K562 (cell line): ENCODE results near the gene NXPH4. TPM values are rescaled to one million over a fixed set of nuclear protein-coding genes. Genes with fewer than 3 reads are reported as not detected.
A peak's percentile ranks its signal among the peaks of the same experiment; 100 is the strongest.

Source experiments
- MCM2 ChIP-seq: fragments of 450-650 bp; IDR thresholded peaks from 2 replicates; pipeline ENCODE4 v1.6.1; 2017; ENCODE audit warnings: low read depth, mild to moderate bottlenecking
- MYNN ChIP-seq, 2 experiments: sonication (generic); formaldehyde crosslinking in 1 of 2; IDR thresholded peaks; 2 replicates each; pipeline versions ENCODE4 v1.5.0 to v1.6.1; 2016 to 2020; ENCODE audit warnings: antibody characterized with exemption in 1 of 2, missing genetic modification reagents in 1 of 2
- PHF20 ChIP-seq: fragments of 450-650 bp; IDR thresholded peaks from 2 replicates; pipeline ENCODE4 v1.6.1; 2018; ENCODE audit not compliant: partially characterized antibody
- TFAP4 ChIP-seq: sonication (generic); formaldehyde crosslinking; IDR thresholded peaks from 2 replicates; pipeline ENCODE4 v1.8.0; 2022; ENCODE audit warnings: missing genetic modification reagents, mild to moderate bottlenecking, moderate library complexity, borderline replicate concordance
- ZNF318 ChIP-seq, 2 experiments: fragments of 450-650 bp; IDR thresholded peaks; 2 replicates each; pipeline ENCODE4 v1.6.1; 2016; ENCODE audit warnings: mild to moderate bottlenecking in 2 of 2, borderline replicate concordance in 1 of 2, low read depth in 1 of 2, moderate library complexity in 1 of 2
- polyA plus RNA-seq, 8 experiments: library from polyadenylated mRNA; depleted of rRNA in 4 of 8; stranded (reverse) in 5 of 8; unstranded in 3 of 8; fragments of >200 nt; fragmentation: Nextera tagmentation in 2 of 8; fragmentation: Illumina TruSeq in 1 of 8; extraction: Ambion mirVana in 2 of 8; extraction: Trizol in 1 of 8; gene quantifications; 2 replicates each; pipeline versions ENCODE4 v1.2.1 to v1.2.3, GENCODE V29; 2011 to 2014; ENCODE audit warnings: inconsistent platforms in 1 of 8, missing spikeins in 1 of 8
- total RNA-seq, 7 experiments: library from RNA; depleted of rRNA in 6 of 7; stranded (reverse); fragments of >200 nt in 6 of 7; fragmentation: Illumina TruSeq in 2 of 7; extraction: Trizol in 2 of 7; gene quantifications; 2 replicates each; pipeline versions ENCODE4 v1.2.1 to v1.2.3, GENCODE V29; 2011 to 2021; ENCODE audit warnings: low replicate concordance in 1 of 7

Gene NXPH4
- total and polyA plus RNA-seq, 9 of the 15 experiments (the other 6 are each of a cell fraction or from before 2014, with no cell fraction given): 0.49 to 2.7 (median 1.1) TPM; not detected in 4

- no peak for TF ChIP-seq ZNF318 (IDR thresholded peaks at IDR 0.05; ENCODE audit: borderline replicate concordance in 1 of 2, low read depth in 1 of 2)
- 0 out of 2 replicates have a peak, but pooled peaks have one; percentile 43 for TF ChIP-seq TFAP4 (CRISPR knock-in tag)
- TF ChIP-seq MCM2: no peak
- TF ChIP-seq MYNN (IDR thresholded peaks at IDR 0.05): no peak
- TF ChIP-seq MYNN (CRISPR knock-in tag; IDR thresholded peaks at IDR 0.05): no peak
- peak; percentile 47 for TF ChIP-seq PHF20
- TF ChIP-seq, all 486 proteins: peak for 2
Observed at GRCh38 chr12:57191410-57191809, 25.2 kb upstream of the NXPH4 start (continued).
